Gastrocnemius medialis (tissue), 4 donors: Measurements from ENCODE around the gene NCOA6.

Source experiments
- CTCF ChIP-seq, 5 experiments: fragments of 450-650 bp in 3 of 5; fragments of 200-600 bp in 2 of 5; sonication (generic) in 2 of 5; IDR thresholded peaks in 4 of 5; conservative IDR thresholded peaks in 1 of 5; 1 replicate in 4 of 5; 2 replicates in 1 of 5; pipeline ENCODE4 v1.5.1; 2016 to 2019; ENCODE audit warnings: antibody characterized with exemption in 5 of 5, mild to moderate bottlenecking in 3 of 5, moderate library complexity in 3 of 5
- POLR2A ChIP-seq, 2 donors: fragments of 450-650 bp; IDR thresholded peaks; one replicate each; pipeline ENCODE4 v1.6.1; 2017; ENCODE audit warnings: antibody characterized with exemption in 2 of 2, mild to moderate bottlenecking in 2 of 2, moderate library complexity in 2 of 2

GRCh38 chr20:34736106-34736735 is 89.2 kb downstream of the NCOA6 start:
- TF ChIP-seq CTCF (IDR thresholded peaks at IDR 0.05 in 4 of 5, conservative IDR thresholded peaks at IDR 0.05 in 1 of 5) (no peak), POLR2A (IDR thresholded peaks at IDR 0.05) (no peak)
